DND-41 (cell line): Measurements from ENCODE around the gene ZFAND2A.

Experiments
- ATAC-seq: fragments of 200-7000 bp; cut with Tn5 transposase; 3 replicates; pipeline ENCODE4 v1.9.1; 2021; ENCODE audit warnings: low read depth; ENCODE audit not compliant: insufficient read depth
- DNase-seq: peaks from one replicate; pipeline ENCODE4 v3.0.0-alpha.2; 2020
- H2AFZ ChIP-seq: 2 replicates; pipeline ENCODE4 v1.6.0; 2012; ENCODE audit warnings: low read depth, low read length
- H3K27ac ChIP-seq: 2 replicates; pipeline ENCODE4 v1.5.1; 2012; ENCODE audit warnings: low read length, inconsistent platforms
- H3K27me3 ChIP-seq: fragments of 200-600 bp; sonication (generic); 2 replicates; pipeline ENCODE4 v1.6.0; 2012; ENCODE audit warnings: low read length, mild to moderate bottlenecking, inconsistent platforms; ENCODE audit not compliant: insufficient read depth, poor library complexity
- H3K36me3 ChIP-seq: 2 replicates; pipeline ENCODE4 v1.5.1; 2012; ENCODE audit warnings: low read length, inconsistent platforms; ENCODE audit not compliant: insufficient read depth
- H3K4me1 ChIP-seq: 2 replicates; pipeline ENCODE4 v1.5.1; 2012; ENCODE audit warnings: mild to moderate bottlenecking, low read length; ENCODE audit not compliant: insufficient read depth
- H3K4me2 ChIP-seq: 2 replicates; pipeline ENCODE4 v1.6.0; 2012; ENCODE audit warnings: mild to moderate bottlenecking, moderate library complexity, low read length, inconsistent platforms; ENCODE audit not compliant: insufficient read depth
- H3K4me3 ChIP-seq, 2 experiments: fragments of 200-600 bp in 1 of 2; shearing (Covaris generic) in 1 of 2; 2 replicates each; pipeline ENCODE4 v1.5.1; 2012 to 2016; ENCODE audit warnings: inconsistent platforms in 2 of 2, low read length in 2 of 2, mild to moderate bottlenecking in 2 of 2, low read depth in 1 of 2, moderate library complexity in 1 of 2
- H3K79me2 ChIP-seq: 2 replicates; pipeline ENCODE4 v1.6.0; 2012; ENCODE audit warnings: low read length, inconsistent platforms; ENCODE audit not compliant: insufficient read depth
- H3K9ac ChIP-seq: 2 replicates; pipeline ENCODE4 v1.6.0; 2012; ENCODE audit warnings: low read depth, mild to moderate bottlenecking, inconsistent platforms, low read length, moderate library complexity
- H3K9me3 ChIP-seq: 2 replicates; pipeline ENCODE4 v1.5.1; 2012; ENCODE audit warnings: low read length, moderate library complexity, mild to moderate bottlenecking, inconsistent platforms; ENCODE audit not compliant: insufficient read depth, severe bottlenecking
- H4K20me1 ChIP-seq: 2 replicates; pipeline ENCODE4 v1.6.0; 2012; ENCODE audit warnings: low read length; ENCODE audit not compliant: insufficient read depth
- EZH2 ChIP-seq: IDR thresholded peaks from 3 replicates; pipeline ENCODE4 v1.6.1; 2012; ENCODE audit warnings: borderline replicate concordance, low read depth, mild to moderate bottlenecking, moderate library complexity, low read length, inconsistent platforms; ENCODE audit not compliant: severe bottlenecking
- TF ChIP-seq, protein P1 (sequence below): IDR thresholded peaks from 2 replicates; pipeline ENCODE4 v1.5.1; 2012; ENCODE audit warnings: borderline replicate concordance, low read length, moderate library complexity, mild to moderate bottlenecking; ENCODE audit not compliant: poor library complexity, severe bottlenecking; ENCODE audit errors: extremely low read depth

Gene ZFAND2A

DNA sequence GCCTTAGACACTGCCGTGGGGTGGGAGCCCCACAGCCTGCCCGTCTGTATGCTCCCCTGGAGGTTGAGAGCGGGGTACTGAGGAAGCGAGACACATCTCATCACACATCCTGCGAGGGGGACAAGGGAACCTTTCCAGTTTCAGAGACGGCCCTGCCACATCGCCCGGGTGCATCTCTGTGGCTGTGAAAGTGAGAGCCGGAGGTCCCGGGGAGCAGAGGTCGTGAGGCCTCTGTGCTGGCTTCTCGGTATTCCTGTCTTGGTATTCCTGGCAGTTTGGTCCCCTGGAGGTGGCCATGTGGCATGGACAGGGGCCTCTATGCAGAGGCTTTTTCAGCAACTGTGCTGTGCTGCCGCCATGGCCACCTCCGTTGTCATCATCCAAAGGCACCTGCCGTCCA lies 41.9 kb upstream of the ZFAND2A start:
- DNase-seq (no peak), ATAC-seq (no peak)
- H3K79me2 ChIP-seq = no peaks in the 10 kb centered on the region
- no peak overlapping the region for H2AFZ ChIP-seq
- no peak overlapping the region for H3K9ac ChIP-seq
- no peak overlapping the region for H3K4me3 ChIP-seq
- H3K27ac ChIP-seq = no peak overlapping the region
- H3K4me2 ChIP-seq = no peak overlapping the region
- H3K36me3 ChIP-seq = no peaks in the 10 kb centered on the region
- H3K27me3 ChIP-seq = no peaks in the 10 kb centered on the region
- H3K9me3 ChIP-seq = no peaks in the 10 kb centered on the region
- TF ChIP-seq, protein P1, sequence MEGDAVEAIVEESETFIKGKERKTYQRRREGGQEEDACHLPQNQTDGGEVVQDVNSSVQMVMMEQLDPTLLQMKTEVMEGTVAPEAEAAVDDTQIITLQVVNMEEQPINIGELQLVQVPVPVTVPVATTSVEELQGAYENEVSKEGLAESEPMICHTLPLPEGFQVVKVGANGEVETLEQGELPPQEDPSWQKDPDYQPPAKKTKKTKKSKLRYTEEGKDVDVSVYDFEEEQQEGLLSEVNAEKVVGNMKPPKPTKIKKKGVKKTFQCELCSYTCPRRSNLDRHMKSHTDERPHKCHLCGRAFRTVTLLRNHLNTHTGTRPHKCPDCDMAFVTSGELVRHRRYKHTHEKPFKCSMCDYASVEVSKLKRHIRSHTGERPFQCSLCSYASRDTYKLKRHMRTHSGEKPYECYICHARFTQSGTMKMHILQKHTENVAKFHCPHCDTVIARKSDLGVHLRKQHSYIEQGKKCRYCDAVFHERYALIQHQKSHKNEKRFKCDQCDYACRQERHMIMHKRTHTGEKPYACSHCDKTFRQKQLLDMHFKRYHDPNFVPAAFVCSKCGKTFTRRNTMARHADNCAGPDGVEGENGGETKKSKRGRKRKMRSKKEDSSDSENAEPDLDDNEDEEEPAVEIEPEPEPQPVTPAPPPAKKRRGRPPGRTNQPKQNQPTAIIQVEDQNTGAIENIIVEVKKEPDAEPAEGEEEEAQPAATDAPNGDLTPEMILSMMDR = no peak
- no peak for TF ChIP-seq EZH2
- H4K20me1 ChIP-seq = no peaks in the 10 kb centered on the region
- no peaks in the 10 kb centered on the region for H3K4me1 ChIP-seq

DNA sequence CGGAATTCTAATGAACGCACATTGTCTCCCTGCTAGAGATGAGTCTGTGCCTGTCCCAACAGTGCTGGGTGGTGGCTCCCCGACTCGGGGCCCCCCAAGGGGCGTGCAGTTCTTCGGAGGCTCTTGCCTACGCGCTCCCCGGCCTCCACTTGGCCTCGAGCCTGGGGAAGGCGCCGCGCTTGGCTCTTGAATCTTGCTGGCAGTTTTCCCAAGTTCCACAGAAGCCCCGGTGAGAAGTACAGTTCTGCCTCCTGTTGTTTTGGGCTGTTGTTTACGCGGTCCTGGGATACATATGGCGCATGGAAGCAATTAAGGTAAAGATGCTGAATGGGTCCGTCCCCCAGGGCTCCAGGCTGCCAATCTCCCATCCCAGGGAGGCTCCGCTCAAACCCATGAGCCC lies 40.0 kb upstream of the ZFAND2A start:
- no peak for DNase-seq
- Histone ChIP-seq H3K4me3 (no peak overlapping the region), H4K20me1 (no peaks in the 10 kb centered on the region), H3K79me2 (no peaks in the 10 kb centered on the region), H3K27ac (no peak overlapping the region), H3K9ac (no peak overlapping the region), H3K36me3 (no peaks in the 10 kb centered on the region), H2AFZ (no peak overlapping the region), H3K4me2 (no peak overlapping the region), H3K27me3 (no peaks in the 10 kb centered on the region), H3K9me3 (no peaks in the 10 kb centered on the region), H3K4me1 (no peaks in the 10 kb centered on the region)
- TF ChIP-seq, protein P1 = no peak
- no peak for TF ChIP-seq EZH2
- no peak for ATAC-seq

DNA sequence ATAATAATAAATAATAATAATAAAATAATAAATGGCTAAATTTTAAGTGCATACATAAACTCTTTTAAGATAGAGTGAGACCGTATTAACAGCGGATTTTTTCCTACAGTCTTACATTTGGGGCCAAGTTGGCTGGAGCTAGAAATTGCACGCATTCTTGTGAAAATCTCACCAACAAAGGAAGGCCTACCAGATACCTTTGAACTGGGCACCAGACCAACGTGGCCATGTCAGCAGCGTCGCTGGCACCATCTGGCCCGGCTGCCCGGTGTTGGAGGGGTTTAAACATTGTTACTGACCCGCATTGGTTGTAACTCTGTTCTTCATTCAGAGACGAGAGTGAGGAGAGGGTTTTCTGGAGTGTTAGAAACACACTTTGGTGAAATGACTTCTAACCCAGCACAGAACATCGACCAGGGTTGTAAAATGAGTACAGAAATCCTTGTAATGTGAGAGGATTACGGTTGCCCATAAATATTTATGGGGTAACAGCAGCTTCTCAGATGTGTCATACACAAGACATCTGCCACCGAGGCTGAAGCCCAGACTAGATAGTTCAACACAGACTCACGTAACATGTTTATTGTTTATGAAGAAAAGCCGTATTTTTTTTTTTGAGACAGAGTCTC lies 38.1 kb upstream of the ZFAND2A start:
- DNase-seq (no peak), ATAC-seq (no peak)
- Histone ChIP-seq H4K20me1 (no peaks in the 10 kb centered on the region), H2AFZ (no peak overlapping the region), H3K9me3 (no peaks in the 10 kb centered on the region), H3K4me3 (no peak overlapping the region), H3K4me2 (no peak overlapping the region), H3K79me2 (no peaks in the 10 kb centered on the region), H3K4me1 (no peaks in the 10 kb centered on the region), H3K9ac (no peak overlapping the region), H3K27me3 (no peaks in the 10 kb centered on the region), H3K36me3 (no peaks in the 10 kb centered on the region), H3K27ac (no peak overlapping the region)
- TF ChIP-seq, protein P1 = no peak
- TF ChIP-seq EZH2 = no peak
